HuH-7 (cell line): ENCODE measurements around the gene CFAP299.

ENCODE experiments used
- DNase-seq: peaks from one replicate; pipeline ENCODE4 v3.0.0; 2011; ENCODE audit warnings: low spot score

CFAP299 gene

GRCh38 chr4:80448056-80448455 lies 112.5 kb downstream of the CFAP299 start:
- no peak for DNase-seq

DNA sequence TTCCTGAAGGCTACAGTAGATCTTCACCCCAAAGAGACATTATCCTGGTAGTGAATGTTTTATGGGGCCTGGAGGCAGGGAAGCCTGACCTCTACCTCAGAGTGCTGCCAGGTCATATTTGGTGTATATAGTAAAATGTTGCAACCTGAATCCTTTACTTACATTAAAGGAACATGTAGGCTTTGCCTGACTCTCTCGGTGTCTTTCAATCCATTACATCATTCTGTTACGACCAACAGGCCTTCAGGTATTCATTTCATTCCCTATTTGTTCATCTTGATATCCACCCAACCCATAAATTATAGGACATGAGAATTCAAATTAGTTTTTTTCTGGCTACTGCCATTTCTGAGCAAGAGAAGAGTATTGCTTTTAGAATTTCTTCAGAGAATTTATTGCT lies 116.5 kb downstream of the CFAP299 start:
- no peak for DNase-seq

- DNase-seq = no peak
Measured at GRCh38 chr4:80452768-80453167, 117.2 kb downstream of the CFAP299 start.

DNA sequence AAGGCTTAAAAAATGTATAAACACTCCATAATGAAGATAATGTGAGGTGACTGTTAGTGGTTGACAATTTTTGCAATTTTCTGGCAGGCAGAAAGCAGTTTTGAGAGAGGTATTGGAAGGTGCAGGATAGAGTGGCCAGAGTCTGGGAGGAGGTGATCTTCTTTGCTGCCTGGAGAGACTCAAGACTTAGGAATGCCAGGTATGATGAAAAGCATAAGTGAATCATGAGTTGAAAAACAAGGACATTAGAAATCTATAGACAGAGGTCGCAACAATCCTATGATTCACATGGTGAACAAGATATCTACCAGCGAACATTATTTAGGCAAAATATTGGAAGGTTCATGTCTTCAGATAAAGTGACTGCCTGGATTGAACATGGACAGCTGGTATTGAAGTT lies 118.5 kb downstream of the CFAP299 start:
- no peak for DNase-seq

DNA sequence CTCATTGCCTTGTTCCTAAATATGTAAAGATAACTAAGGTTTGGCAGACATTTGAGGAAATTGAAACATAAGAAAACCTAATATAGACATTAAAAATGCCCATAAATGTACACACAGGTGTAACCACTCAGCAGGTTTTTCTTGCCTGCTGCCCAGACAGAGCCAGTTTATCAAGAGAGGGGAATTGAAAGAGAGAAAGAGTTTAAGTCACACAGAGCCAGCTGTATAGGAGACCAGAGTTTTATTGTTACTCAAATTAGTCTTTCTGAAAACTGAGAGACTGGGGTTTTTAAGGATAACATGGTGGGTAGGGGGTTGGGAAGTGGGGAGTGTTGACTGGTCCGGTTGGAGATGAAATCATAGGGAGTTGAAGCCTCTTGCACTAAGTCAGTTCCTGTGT lies 119.0 kb downstream of the CFAP299 start:
- no peak for DNase-seq

- DNase-seq = no peak
Measured at GRCh38 chr4:80459918-80460473, 124.5 kb downstream of the CFAP299 start.

DNA sequence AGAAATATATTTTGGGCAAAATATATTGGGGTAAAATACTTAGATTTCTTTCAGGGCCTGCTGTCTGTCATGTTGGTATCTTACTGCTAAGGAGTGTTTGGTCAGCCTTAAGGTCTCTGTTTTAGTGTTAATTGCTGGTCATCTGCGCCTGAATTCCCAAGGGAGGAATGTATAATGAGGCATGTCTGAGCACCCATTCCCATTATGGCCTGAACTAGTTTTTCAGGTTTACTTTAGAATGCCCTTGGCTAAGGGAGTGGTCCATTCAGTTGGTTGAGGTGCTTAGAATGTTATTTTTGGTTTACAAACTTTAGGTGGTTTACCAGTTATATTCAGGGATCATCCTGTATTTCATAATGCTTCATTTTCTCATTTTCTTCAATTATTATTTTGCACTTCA lies 125.9 kb downstream of the CFAP299 start:
- DNase-seq = no peak

- no peak for DNase-seq
Measured at GRCh38 chr4:80462621-80463091, 127.1 kb downstream of the CFAP299 start.

GRCh38 chr4:80463509-80463908 lies 128.0 kb downstream of the CFAP299 start:
- DNase-seq = no peak

DNA sequence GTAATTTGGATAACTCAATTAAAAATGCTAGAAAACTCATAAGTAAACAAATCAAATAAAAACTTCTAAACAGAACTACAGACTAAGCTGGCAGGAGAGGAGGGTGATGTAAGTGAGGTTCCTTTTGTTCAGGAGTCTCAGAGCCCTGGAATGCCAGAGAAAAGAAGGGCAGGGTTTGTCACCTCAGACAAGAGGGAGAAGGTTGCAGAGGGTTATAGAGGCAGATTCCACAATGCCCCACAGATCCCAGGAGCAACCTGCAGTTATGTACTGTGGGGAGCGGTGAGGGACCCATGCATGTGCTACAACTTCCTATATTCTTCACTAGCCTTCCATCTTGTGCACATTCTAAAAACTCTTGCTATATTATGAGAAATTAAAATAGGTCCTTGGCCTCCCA lies 129.7 kb downstream of the CFAP299 start:
- no peak for DNase-seq

DNA sequence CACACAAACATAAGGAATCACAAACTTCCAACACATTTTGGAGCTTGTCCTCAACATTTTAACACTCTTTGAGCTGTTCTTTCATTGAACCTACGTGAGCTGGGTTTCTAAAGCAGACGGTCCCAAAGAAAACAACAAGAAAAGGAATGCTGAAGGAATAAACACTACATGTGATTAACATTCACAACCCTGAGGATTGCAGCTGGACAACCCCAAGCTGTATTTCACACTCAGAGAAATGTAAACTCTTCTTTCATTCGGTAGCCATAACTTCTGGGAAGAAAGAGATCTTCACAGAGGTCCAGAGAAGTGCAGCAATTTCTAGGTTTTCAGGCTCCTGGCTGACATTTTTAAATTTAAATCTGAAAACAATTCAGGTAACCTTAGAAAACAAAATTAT lies 130.2 kb downstream of the CFAP299 start:
- DNase-seq = no peak

GRCh38 chr4:80466618-80467017 lies 131.1 kb downstream of the CFAP299 start:
- DNase-seq = no peak

DNA sequence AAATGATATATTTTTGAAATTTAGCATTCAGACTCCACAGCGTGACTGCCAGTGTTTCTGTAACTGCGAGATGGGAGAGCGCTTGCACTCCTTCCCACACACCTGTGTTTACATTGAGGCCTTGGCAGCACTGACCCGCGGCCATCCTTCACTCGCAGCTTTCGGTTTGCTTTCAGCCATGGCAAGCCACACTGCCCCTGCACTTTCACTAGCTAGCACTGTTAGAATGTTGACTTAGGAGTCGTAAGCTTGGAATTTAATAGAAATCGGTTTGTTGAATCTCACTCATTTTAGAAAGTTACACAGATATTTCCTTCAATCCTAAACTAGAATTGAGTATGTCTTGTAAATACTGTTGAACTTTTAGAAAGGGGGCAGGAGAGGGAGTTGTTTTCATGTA lies 136.2 kb downstream of the CFAP299 start:
- peak; percentile 1 for DNase-seq

- DNase-seq = no peak
Measured at GRCh38 chr4:80475236-80475635, 139.7 kb downstream of the CFAP299 start.

DNA sequence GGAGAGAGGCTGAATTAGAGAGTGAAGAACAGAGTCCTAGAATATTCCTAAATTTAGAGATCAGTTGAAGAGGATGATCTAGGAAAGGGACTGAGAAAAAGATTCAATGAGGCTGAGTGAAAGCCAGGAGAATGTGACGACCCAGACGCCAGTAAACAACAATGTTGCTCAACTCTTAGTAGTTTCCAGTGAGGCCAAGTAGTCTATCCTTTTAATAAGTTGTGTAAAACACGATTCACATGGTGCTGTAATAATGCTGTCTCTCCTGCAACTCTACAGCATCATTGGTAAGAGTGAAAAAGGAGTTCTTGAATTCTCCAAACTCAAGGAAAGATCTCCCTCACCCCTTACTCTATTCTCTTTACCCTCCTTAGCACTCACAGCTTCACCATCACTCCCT lies 140.3 kb downstream of the CFAP299 start:
- DNase-seq = no peak

DNA sequence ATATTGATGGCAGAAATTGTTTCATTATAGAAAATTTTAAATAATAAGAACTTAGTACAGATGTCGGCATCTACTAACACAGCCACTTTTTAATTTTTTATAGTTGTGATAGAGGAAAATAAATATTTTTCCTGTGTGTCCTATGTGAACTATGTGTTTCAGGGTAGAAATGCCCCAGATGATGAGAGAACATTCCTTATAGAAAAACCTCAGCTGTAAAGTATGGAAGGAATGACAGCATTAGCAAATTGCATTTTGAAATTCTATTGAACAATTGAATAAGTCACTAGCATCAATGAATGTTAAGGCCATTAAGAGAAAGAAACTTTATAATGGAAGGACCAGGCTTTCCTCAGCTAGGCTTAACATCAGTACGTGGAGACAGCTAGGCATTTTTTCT lies 149.2 kb downstream of the CFAP299 start:
- DNase-seq = no peak

DNA sequence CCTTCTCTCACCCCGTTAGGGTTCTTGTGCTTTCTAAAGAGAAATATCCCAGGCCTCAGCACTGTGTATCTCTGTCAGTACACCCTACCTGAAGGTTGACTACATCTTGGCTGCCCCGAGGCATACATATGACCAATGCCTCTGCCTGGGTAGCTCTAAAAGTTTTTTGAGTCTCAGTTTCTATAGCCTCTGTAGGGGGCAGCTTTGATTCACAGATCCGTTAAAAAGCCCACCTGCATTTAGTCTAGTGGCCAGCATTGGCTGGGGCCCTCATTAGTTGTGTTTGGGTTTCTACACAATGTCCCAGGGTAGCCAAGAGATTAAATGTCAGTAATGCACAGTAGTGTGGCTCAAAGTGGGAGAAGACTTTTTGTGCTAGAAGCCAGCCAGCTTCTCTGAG lies 151.1 kb downstream of the CFAP299 start:
- DNase-seq = no peak

DNA sequence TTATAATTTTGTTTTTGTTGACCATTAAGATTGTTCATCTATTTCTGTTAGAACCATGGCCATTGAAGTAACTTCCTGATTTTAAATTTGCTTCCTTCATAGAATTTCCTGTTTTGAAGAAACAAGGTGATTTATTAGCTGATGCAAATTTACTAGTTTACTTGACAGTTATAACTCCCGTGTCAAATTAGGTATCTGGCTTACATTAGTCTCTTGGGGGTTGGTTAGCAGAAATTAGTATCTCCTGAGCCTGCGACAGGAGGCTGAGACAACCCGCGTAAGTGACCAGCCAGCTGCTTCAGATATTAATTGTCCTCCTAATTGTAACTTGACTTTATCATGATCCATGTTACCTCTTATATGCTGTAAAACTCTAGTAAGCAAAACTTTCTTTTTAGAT lies 154.3 kb downstream of the CFAP299 start:
- no peak for DNase-seq

- no peak for DNase-seq
Measured at GRCh38 chr4:80492761-80493160, 157.2 kb downstream of the CFAP299 start.

GRCh38 chr4:80495865-80496264 lies 160.3 kb downstream of the CFAP299 start:
- no peak for DNase-seq

- no peak for DNase-seq
Measured at GRCh38 chr4:80498725-80499124, 163.2 kb downstream of the CFAP299 start.

DNA sequence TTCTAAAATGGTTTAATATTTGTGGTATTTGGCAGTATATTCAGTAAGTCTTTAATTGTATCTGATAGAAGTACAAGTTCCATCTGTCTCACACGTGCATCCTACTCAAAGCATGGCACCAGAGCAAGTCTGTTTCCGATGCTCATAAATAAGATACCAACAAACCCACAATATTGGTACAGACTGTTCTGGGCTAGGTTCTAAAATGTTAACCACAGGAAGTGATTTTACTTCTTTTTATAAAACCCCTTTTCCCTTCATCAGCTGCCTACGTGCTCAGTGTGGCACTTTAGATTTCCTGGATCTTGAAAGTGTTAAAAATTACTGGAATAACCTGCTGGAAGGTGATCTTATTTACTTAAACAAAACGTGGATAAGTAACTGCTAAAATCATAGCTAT lies 165.1 kb downstream of the CFAP299 start:
- no peak for DNase-seq

GRCh38 chr4:80507077-80507476 lies 171.5 kb downstream of the CFAP299 start:
- DNase-seq = no peak

DNA sequence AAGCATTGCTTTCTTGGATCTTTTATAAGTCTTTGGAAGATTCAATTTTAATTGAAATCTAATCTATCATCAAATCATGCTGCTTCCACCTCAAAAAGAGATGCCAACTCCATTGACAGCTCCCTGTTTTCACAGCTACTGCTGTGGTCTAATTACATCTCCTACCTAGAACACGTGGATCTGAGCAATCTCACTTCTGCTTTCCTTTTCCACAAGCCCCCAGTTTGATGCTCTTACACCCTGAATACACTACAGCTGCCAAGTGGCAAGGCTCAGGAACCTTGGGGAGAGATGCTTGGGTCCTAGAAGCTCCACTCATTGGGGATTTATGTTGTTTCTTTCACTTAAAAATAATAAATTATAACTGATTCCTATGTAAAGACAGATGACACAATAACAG lies 172.0 kb downstream of the CFAP299 start:
- no peak for DNase-seq

GRCh38 chr4:80515496-80515895 lies 180.0 kb downstream of the CFAP299 start:
- no peak for DNase-seq
